Measurements from ENCODE around the gene CCDC57.

CCDC57 gene

GRCh38 chr17:82060001-82060380 is 152.7 kb downstream of the CCDC57 start:
- no peak overlapping the region for H3K4me3 ChIP-seq (ENCODE audit: extremely low read depth, insufficient read depth, low read length, poor library complexity, severe bottlenecking)
- H3K36me3 ChIP-seq (ENCODE audit: control insufficient read depth, insufficient read depth, low read length): peaks cover 74% of the 10 kb centered on the region
- no peak overlapping the region for H3K27ac ChIP-seq (ENCODE audit: low read depth, low read length, severe bottlenecking)
- H3K9me3 ChIP-seq (ENCODE audit: control insufficient read depth, low read length): no peaks in the 10 kb centered on the region
- WGBS, 2 experiments (ENCODE audit: insufficient coverage in 2 of 2): 94 to 95% methylated on average over 11 to 16 of the region's 16 CpGs
- peaks cover 5% of the 10 kb centered on the region for H3K4me1 ChIP-seq (ENCODE audit: control insufficient read depth, insufficient read depth, low read length, poor library complexity, severe bottlenecking)

GRCh38 chr17:82059272-82060000 is 153.2 kb downstream of the CCDC57 start:
- no peaks in the 10 kb centered on the region for H3K9me3 ChIP-seq (ENCODE audit: control insufficient read depth, low read length)
- H3K4me3 ChIP-seq (ENCODE audit: extremely low read depth, insufficient read depth, low read length, poor library complexity, severe bottlenecking): no peak overlapping the region
- WGBS, 2 experiments (ENCODE audit: insufficient coverage in 2 of 2): 94 to 97% methylated on average over 17 to 18 of the region's 19 CpGs

GRCh38 chr17:82058855-82059249 is 153.8 kb downstream of the CCDC57 start:
- Histone ChIP-seq H3K27ac (ENCODE audit: low read depth, low read length, severe bottlenecking) (no peak overlapping the region), H3K36me3 (ENCODE audit: control insufficient read depth, insufficient read depth, low read length) (peaks cover 85% of the 10 kb centered on the region), H3K4me3 (ENCODE audit: extremely low read depth, insufficient read depth, low read length, poor library complexity, severe bottlenecking) (no peak overlapping the region), H3K4me1 (ENCODE audit: control insufficient read depth, insufficient read depth, low read length, poor library complexity, severe bottlenecking) (no peaks in the 10 kb centered on the region), H3K9me3 (ENCODE audit: control insufficient read depth, low read length) (no peaks in the 10 kb centered on the region)
- WGBS, 2 experiments (ENCODE audit: insufficient coverage in 2 of 2): 93 to 100% methylated on average over 9 to 10 of the region's 10 CpGs

More at GRCh38 chr17:82059272-82060000, 153.2 kb downstream of the CCDC57 start:
- Histone ChIP-seq H3K27ac (ENCODE audit: low read depth, low read length, severe bottlenecking) (no peak overlapping the region), H3K36me3 (ENCODE audit: control insufficient read depth, insufficient read depth, low read length) (peaks cover 80% of the 10 kb centered on the region), H3K4me1 (ENCODE audit: control insufficient read depth, insufficient read depth, low read length, poor library complexity, severe bottlenecking) (peaks cover 2% of the 10 kb centered on the region)

DNA sequence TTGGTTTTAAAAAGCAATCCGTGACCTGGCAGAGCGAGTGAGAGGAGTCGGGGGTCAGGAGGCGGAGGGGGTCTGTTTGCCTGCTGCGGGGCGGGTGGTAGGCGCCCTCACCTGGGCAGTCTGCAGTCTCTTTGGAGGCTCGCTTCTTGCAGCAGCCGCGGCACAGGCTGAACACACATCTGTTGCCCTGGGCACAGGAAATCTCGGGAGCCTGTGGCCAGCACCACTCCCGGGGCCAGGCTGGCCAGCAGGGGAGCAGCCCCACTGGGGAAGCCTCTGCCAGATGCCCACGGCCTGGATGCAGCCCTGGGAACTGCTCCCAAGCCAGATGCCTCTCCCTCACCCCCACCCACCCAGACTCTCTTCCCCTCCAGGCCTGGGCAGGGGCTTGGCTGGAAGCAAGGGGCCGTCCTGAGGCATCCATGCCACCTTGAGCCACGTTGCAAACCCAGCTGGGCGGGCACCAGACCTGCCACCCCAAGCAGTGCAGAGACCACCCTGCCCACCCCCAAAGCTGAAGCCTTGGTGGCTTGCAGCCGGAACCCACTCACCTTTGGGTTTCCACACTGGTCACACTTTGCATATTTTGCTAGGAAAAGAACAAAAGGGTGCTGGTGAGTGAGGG is 154.3 kb downstream of the CCDC57 start:
- Histone ChIP-seq H3K27ac (ENCODE audit: low read depth, low read length, severe bottlenecking) (no peak overlapping the region), H3K36me3 (ENCODE audit: control insufficient read depth, insufficient read depth, low read length) (peaks cover 89% of the 10 kb centered on the region)

DNA sequence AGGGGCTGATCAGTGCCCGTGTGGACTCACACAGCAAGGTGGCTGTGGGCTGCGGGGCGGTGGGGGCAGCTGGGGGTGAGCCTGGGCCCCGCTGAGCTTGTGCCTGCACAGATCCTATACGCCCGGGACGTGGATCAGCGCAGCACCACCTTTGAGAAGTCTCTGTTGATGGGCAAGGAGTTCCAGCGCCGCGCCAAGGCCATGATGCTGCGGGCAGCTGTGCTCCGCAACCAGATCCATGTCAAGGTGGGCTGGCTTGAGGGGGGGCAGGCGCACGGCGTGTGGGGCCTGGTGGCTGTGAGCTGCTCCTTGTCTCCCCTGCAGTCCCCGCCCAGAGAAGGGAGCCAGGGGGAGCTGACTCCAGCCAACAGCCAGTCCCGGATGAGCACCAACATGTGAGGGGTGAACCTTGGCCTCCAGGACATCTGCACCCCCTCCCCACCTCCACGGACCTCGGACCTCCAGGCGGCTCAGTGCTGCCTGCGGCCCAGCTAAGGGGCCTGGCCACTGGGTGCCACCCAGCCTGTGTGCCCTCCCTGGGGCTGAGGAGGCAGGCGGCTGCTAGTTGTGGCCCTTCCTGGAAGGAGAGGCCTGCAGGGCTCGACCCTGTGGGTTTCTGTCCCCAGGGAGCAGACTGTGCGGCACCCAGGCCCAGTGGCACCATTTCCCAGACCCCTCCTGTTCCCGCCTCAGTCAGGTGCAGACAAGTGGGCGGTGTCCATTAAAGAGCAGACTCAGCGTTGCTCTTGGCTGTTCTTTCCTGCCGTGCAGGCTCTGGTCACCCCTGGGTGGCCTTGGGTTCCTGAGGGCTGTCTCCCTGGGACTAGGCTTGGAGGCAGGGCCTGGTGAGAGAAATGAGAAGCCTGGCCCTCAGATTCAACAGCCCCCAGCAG is 155.7 kb downstream of the CCDC57 start:
- WGBS, 2 experiments (ENCODE audit: insufficient coverage in 2 of 2): 97 to 98% methylated on average over 18 to 29 of the region's 29 CpGs
- H3K4me3 ChIP-seq (ENCODE audit: extremely low read depth, insufficient read depth, low read length, poor library complexity, severe bottlenecking): no peak overlapping the region
- no peaks in the 10 kb centered on the region for H3K9me3 ChIP-seq (ENCODE audit: control insufficient read depth, low read length)
- no peaks in the 10 kb centered on the region for H3K4me1 ChIP-seq (ENCODE audit: control insufficient read depth, insufficient read depth, low read length, poor library complexity, severe bottlenecking)
- H3K36me3 ChIP-seq (ENCODE audit: control insufficient read depth, insufficient read depth, low read length): peaks cover 79% of the 10 kb centered on the region
- H3K27ac ChIP-seq (ENCODE audit: low read depth, low read length, severe bottlenecking): no peak overlapping the region

More for the DNA sequence above, 154.3 kb downstream of the CCDC57 start:
- no peaks in the 10 kb centered on the region for H3K9me3 ChIP-seq (ENCODE audit: control insufficient read depth, low read length)
- no peak overlapping the region for H3K4me3 ChIP-seq (ENCODE audit: extremely low read depth, insufficient read depth, low read length, poor library complexity, severe bottlenecking)
- WGBS, 2 experiments (ENCODE audit: insufficient coverage in 2 of 2): 85 to 89% methylated on average over 16 of the region's 17 CpGs
- no peaks in the 10 kb centered on the region for H3K4me1 ChIP-seq (ENCODE audit: control insufficient read depth, insufficient read depth, low read length, poor library complexity, severe bottlenecking)

DNA sequence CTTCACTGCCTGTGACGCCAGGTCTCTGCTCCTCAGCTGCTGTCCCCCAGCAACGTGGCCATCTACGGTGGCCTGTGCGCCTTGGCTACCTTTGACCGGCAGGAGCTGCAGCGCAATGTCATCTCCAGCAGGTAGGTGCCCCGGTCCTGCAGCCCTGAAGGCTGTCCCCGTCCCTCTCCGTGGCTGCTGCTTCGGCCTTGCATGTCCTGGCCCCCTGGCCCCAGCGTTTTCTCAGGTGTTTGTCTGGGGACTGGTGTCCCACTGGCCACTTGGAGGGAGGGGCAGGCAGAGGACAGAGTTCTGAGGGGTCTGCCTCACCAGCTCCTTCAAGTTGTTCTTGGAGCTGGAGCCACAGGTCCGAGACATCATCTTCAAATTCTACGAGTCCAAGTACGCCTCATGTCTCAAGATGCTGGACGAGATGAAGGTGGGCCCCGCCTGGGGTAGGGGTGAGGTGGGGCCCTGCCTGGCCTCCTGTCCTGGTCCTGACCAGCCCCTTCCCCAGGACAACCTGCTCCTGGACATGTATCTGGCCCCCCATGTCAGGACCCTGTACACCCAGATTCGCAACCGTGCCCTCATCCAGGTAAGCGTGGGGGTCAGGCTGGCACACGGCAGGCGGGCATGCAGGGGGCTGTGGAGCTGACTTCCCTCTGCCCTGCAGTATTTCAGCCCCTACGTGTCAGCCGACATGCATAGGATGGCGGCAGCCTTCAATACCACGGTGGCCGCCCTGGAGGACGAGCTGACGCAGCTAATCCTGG is 156.5 kb downstream of the CCDC57 start:
- 95 to 97% methylated on average over 18 to 26 of the region's 28 CpGs for WGBS, 2 experiments (ENCODE audit: insufficient coverage in 2 of 2)
- Histone ChIP-seq H3K4me1 (ENCODE audit: control insufficient read depth, insufficient read depth, low read length, poor library complexity, severe bottlenecking) (no peaks in the 10 kb centered on the region), H3K4me3 (ENCODE audit: extremely low read depth, insufficient read depth, low read length, poor library complexity, severe bottlenecking) (no peak overlapping the region), H3K9me3 (ENCODE audit: control insufficient read depth, low read length) (no peaks in the 10 kb centered on the region), H3K36me3 (ENCODE audit: control insufficient read depth, insufficient read depth, low read length) (peaks cover 73% of the 10 kb centered on the region), H3K27ac (ENCODE audit: low read depth, low read length, severe bottlenecking) (no peak overlapping the region)

DNA sequence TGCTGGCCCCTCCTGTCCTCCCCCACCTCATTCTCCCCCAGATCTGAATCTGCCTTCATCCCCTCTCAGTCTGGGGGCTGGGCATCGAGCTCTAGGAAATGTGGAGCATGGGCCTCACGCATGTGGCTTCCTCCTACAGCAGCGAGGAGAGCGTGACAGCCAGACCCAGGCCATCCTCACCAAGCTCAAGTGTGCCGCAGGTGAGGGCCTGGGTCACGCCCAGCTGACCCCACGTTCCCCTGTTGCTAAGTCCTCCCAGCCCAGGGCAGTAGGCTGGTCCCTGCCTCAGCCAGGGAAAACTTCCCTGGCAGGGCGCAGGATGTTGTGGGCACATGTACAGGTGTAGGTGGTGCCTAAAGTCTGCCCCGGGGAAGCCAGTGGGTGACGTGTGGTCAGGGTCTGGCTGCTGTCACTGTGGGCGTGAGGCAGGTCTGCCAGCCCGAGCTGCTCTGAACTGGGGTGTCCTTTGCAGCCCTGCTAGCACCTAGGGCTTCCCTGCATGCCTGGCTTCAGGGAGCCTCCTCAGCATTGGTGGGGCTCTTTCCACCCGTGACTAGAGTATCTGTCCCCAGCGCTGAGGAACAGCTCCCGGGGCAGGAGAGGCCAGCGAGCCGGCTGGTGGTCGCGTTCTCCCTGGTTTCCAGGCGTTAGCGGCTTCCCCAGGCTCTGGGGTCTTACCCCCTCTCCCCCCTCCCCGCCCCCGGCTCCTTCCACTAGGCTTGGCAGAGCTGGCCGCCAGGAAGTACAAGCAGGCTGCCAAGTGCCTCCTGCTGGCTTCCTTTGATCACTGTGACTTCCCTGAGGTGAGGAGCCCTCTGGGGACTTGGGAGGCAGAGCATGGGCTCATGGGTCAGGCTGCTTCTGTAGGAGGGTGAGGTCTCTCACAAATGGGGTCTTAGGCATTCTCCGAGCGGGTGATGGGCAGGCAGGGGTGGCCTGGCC is 157.3 kb downstream of the CCDC57 start:
- Histone ChIP-seq H3K4me1 (ENCODE audit: control insufficient read depth, insufficient read depth, low read length, poor library complexity, severe bottlenecking) (no peaks in the 10 kb centered on the region), H3K4me3 (ENCODE audit: extremely low read depth, insufficient read depth, low read length, poor library complexity, severe bottlenecking) (no peak overlapping the region), H3K36me3 (ENCODE audit: control insufficient read depth, insufficient read depth, low read length) (peaks cover 68% of the 10 kb centered on the region), H3K9me3 (ENCODE audit: control insufficient read depth, low read length) (no peaks in the 10 kb centered on the region), H3K27ac (ENCODE audit: low read depth, low read length, severe bottlenecking) (no peak overlapping the region)
- 91 to 95% methylated on average over 18 to 21 of the region's 26 CpGs for WGBS, 2 experiments (ENCODE audit: insufficient coverage in 2 of 2)

GRCh38 chr17:82054351-82055022 is 158.2 kb downstream of the CCDC57 start:
- no peaks in the 10 kb centered on the region for H3K4me1 ChIP-seq (ENCODE audit: control insufficient read depth, insufficient read depth, low read length, poor library complexity, severe bottlenecking)

DNA sequence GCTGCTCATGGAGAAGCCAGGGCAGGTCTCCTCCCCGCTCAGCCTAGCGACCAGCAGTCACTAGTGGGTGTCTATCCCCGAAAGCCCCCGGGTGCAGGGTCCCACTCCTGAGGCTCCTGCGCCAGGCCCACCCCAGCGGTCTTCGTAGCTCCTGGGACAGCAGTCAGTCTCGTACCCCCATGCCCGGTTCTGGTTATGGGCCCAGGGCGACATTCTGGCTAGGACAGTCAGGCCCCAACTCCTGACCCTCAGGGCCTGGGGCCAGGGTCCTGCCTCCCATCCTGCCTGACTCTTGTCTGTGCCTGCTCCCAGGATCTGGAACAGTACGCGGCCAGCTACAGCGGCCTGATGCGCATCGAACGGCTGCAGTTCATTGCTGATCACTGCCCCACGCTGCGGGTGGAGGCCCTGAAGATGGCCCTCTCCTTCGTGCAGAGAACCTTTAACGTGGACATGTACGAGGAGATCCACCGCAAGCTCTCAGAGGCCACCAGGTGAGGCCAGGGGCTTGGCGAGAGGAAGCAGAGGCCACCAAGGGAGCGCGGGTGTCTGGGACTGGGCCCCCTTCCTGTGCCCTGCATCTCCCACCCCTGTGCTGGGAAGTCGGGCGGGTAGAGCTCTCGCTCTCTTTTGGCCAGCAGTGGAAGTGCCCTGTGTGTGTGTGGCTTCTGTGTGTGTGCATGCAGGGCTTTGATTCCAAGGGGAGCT is 158.9 kb downstream of the CCDC57 start:
- Histone ChIP-seq H3K9me3 (ENCODE audit: control insufficient read depth, low read length) (no peaks in the 10 kb centered on the region), H3K27ac (ENCODE audit: low read depth, low read length, severe bottlenecking) (no peak overlapping the region), H3K36me3 (ENCODE audit: control insufficient read depth, insufficient read depth, low read length) (peaks cover 71% of the 10 kb centered on the region), H3K4me3 (ENCODE audit: extremely low read depth, insufficient read depth, low read length, poor library complexity, severe bottlenecking) (no peak overlapping the region), H3K4me1 (ENCODE audit: control insufficient read depth, insufficient read depth, low read length, poor library complexity, severe bottlenecking) (no peaks in the 10 kb centered on the region)
- WGBS, 2 experiments (ENCODE audit: insufficient coverage in 2 of 2): 95 to 97% methylated on average over 25 of the region's 28 CpGs

More at GRCh38 chr17:82054351-82055022, 158.2 kb downstream of the CCDC57 start:
- Histone ChIP-seq H3K9me3 (ENCODE audit: control insufficient read depth, low read length) (no peaks in the 10 kb centered on the region), H3K4me3 (ENCODE audit: extremely low read depth, insufficient read depth, low read length, poor library complexity, severe bottlenecking) (no peak overlapping the region), H3K36me3 (ENCODE audit: control insufficient read depth, insufficient read depth, low read length) (peaks cover 70% of the 10 kb centered on the region), H3K27ac (ENCODE audit: low read depth, low read length, severe bottlenecking) (no peak overlapping the region)
- 94 to 97% methylated on average over 34 to 35 of the region's 38 CpGs for WGBS, 2 experiments (ENCODE audit: insufficient coverage in 2 of 2)
